Measurements from ENCODE around the gene CBX1.
A peak's percentile ranks its signal among the peaks of the same experiment; 100 is the strongest.

GRCh38 chr17:48107137-48108055 is 6.1 kb upstream of the CBX1 start, which contains the start of gene SNX11:
- TF ChIP-seq CTCF (IDR thresholded peaks at IDR 0.05), result peak in 1 of 7 experiments; percentile 16
- peak; percentile 44 to 78 (median 74) for TF ChIP-seq POLR2A (IDR thresholded peaks at IDR 0.05)

Data from body of pancreas (tissue), 4 donors.